NCI-H226 (cell line): ENCODE measurements around the gene TSPAN5.
A peak's percentile ranks its signal among the peaks of the same experiment; 100 is the strongest.
"Not testable (repeated sequence)": the region's sequence is repeated elsewhere in the genome, so short reads cannot be mapped to it uniquely, and the experiment has no call there.

ENCODE experiments used
- DNase-seq: peaks from one replicate; pipeline ENCODE4 v3.0.0-alpha.2; 2015

Gene TSPAN5

DNA sequence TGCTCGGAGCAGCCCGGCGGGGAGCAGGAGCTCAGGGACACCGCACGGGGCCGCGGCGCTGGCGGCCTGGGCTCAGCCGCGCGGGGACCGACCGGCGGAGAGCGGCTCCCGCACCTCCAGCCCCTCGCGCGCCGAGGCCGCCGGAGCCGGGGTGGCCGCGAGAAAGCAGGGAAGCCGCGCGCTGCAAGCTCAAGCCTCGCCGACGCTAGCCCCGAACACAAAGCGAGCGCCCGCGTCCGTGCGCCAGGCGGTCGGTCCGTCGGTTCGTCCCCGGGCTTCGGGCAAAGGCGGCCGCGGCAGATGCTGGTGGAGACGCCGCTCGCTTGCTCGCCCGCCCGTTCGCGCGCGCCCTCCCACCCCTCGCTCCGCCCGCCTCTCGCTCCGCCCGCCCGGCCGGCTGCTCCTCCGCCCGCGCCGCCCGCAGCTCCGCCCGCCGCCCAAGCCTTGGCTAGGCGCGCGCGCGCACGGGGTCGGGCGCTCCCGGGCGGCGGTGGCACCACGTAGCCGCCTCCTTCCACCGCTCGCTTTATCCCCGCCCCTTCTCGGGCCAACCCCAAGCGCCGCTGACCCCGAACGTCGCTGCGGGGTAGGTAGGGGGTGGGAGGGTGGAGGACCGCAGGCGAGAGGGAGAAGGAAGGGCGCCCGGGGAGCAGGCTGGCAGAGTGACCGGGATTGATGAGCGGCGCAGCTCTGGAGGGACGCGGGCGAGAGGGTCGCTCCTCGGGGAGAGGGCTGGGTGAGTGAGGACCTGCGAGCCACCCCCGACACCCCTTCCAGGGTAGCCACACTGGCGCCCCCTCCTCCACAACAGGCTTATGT lies at the start of gene TSPAN5:
Gene TSPAN5 (minus strand): TSS at position 325 of the 819 bp plus-strand sequence.
- DNase-seq = peak; percentile 57

DNA sequence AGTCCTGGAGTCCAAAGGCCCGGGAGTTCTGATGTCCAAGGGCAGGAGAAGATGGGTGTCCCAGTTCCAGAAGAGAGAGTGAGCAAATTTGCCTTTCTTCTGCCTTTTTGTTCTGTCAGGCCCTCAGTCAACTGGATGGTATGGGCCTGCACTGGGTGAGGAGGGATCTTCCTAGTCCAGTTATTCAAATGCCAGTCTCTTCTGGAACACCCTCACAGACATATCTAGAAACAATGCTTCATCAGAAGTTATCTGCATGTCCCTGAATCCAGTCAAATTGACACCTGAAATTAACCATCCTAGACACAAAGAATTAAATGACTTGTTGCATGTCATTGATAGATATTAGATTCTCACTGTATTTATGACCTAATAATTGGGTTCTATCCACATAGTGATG lies 48.5 kb upstream of the TSPAN5 start:
- DNase-seq = no peak

DNA sequence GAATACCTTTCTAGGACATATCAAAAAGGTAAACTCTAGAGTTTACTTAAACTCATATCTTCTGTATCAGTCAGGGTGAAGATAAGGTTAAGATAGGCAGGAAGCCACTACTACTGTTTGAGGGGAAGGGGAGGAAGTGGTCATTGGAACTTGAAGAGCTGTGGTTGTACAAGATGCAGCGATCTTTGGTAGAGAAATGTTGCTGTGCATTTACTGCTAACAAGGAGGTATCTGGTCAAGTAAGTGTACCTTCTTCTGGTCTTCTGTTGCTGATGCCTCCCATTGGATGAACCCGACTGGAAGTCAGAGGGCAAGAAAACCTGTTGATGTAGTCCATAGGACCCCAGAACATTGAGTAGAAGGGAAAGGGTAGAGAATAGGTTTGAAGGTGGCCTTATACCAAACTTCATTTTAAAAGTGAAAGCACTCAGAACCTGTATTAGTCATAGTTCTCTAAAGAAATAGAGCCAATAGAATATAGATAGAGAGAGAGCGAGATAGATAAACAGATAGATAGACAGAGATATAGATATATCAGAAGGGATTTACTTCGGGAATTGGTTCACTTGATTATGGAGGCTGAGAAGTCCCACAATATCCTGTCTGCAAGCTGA lies 47.9 kb upstream of the TSPAN5 start:
- DNase-seq = no peak

DNA sequence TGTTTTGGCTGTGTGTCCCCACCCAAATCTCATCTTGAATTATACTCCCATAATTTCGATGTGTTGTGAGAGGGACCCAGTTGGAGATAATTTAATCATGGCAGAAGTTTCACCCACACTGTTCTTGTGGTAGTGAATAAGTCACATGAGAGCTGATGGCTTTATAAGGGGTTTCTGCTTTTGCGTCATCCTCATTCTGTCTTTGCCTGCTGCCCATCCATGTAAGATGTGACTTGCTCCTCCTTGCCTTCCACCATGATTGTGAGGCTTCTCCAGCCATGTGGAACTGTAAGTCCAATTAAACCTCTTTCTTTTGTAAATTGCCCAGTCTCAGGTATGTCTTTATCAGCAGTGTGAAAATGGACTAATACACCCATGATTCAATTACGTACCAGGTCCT lies 47.2 kb upstream of the TSPAN5 start:
- not testable (repeated sequence) for DNase-seq

DNA sequence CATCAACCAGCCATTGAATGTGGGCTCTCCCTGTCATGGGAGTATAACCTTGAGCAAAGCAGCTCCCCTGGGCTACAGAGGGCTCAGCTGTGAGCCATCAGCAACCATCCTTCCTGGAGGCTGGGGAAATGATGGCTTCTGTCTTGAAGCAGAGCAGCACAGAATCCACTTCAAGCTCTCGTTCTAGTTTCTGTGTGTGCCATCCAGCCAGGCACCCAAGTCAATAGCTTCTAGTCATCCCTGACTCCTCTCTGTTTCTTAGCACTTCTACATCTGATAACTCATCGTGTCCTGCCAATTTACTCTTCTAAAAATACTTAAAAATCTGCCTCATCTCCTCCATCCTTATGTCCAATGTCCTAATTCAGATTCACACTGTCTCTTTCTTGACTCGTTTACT lies 42.2 kb upstream of the TSPAN5 start:
- DNase-seq = no peak

DNA sequence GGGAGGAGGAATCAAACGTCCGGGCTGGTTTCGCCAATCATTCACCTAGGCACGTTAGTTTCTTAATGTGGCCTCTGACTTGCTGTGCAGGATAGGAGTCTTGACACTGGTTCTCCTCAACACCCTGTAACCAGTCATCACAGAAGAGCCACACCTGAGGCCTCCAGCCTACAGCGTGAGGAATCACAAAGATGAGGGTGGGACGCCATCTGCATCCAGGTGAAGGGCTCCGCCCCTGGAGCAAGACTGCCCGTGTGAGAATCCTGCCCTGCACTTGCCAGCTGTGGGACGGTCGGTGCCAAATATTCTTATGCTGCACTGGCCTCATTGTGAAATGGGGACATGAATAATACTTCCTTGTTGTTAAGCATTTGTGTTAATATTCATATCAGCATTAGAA lies 35.7 kb upstream of the TSPAN5 start:
- DNase-seq = no peak

DNA sequence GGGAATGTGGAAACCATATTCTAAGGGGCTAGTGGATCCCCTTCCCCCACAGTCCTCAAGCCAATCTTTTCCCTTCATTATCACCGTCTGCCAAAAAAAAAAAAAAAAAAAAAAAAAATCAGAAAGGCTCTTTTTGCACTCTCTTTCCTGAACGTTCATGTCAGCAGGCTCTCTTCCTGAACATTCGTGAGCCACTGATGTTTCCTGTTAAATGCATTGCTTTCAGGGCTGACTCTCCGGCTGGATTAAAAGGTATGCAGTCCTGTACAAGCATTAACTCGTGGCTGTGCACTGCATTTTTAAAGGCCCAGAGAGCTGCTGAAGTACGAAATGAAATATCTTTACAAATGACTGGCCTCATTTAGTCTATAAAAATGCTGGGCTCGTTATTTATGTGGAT lies 34.0 kb upstream of the TSPAN5 start:
- no peak for DNase-seq

DNA sequence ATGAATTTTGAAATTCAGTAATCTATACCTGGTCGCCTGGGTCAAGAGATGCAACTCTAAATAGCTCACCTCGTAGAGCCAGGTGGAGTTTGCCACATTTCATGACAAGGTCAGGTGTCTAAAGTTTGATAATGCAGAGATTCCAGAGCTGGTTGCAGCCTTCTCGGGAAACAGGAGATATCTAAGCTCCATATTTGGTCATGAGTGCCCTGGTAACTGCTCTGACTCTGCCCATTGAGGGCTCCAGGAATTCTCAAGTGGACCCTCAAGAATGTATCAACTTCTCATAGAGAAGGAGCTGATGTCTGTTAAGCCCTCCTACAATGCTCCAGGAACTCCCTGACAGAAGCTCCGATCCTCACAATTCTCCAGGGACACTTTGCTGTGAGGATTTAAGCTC lies 33.2 kb upstream of the TSPAN5 start:
- no peak for DNase-seq

DNA sequence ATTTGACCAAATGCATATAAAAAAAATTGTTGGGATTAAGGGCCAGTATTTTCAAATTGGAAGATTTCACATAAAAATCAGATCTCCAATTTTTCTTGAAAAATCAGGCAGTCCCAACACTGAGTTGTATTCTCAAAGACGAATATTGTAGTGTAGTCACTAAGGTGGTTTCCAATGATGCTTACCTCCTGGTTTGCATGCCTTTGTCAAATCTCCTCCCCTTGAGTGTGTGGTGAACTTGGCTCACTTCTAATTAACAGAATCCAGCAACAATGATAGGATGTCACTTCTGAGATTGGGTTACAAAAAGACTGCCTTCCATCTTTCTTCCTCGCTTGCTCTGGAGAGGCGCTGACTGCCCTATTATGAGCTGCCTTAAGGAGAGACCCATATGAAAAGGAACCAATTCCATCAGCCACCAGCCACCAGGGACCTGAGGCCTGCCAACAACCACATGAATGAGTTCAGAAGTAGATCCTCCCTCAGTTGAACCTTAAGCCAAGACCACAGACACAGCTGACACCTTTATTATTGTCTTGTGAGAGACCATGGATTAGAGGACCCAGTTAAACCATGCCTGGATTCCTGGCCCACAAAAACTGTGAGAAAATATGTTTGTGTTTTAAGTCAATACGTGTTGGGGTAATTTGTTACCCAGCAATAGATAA lies 31.2 kb upstream of the TSPAN5 start:
- no peak for DNase-seq

DNA sequence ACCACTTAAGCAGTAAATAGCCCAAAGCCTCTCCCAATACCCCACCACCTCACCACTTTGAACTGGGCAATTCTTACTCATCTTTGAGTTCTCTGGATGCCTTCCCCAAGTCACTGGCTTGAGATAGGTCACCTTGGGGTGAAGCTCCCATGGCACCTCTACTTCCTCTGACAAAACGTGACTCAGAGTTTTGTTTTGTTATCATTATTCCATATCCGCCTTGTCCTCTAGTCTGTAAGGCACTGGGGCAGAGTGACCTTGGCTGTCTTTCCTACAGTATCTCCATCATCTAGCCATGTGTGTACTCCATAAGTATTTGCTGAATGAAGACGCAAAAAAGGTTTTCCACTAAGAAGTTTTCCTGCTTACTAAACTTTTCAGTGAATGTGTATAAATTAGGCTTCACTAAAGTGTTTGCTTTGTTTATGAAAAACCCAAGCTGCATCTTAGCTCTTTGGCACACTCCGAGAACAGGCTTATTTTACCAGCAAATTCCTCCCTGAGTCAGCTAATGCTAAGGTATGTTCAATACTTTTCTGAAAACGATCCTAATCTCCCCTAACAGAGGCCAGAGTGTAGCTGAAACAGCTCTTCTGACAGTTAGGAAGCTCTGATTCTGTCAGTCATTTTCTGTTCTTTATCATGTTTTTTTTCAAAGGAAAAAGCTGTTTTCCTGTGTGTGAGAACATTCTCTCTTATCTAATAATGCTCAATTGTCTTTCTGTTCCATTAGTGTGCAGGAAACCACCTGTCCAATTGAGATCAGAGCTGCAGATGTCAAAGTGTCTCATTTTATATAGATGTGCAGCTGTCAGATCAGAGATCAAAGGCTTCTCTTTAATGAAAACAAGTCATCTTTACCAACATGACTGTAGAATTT lies 30.2 kb upstream of the TSPAN5 start:
- peak; percentile 34 for DNase-seq

DNA sequence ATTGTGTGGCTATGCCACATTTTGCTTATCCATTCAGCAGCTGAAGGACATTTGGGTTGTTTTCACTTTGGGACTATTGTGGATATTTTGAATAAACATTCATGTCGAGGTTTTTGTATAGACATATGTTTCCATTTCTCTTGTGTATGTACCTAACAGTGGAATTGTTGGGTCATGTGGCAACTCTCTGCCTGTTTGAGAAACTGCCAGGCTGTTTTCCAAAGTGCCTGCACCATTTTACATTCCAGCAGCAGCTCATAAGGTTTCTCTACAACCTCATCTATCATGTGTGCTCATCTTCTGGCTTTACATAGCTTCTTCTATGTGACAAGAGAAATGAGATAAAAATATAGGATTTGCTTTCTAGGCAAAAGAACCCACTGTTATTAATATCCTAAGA lies 29.5 kb upstream of the TSPAN5 start:
- DNase-seq = no peak

DNA sequence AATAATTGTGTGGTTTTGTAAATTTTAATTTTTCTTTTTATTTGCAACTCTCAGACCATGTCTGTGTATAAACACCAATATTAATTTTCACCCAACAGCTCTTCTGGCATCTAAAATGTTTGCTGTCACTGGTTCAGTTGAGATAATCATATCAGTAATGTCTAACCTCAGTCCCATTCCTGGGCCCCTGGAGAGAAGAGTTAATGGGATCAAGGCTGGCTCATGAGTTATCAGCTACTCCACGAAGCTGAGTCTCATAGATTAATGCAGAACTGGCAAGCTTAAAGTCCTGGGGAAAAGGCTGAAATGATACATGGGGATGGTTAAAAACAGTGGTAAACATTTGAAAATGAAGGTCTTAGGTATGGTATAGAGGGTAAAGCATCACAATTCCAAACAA lies 28.4 kb upstream of the TSPAN5 start:
- no peak for DNase-seq

DNA sequence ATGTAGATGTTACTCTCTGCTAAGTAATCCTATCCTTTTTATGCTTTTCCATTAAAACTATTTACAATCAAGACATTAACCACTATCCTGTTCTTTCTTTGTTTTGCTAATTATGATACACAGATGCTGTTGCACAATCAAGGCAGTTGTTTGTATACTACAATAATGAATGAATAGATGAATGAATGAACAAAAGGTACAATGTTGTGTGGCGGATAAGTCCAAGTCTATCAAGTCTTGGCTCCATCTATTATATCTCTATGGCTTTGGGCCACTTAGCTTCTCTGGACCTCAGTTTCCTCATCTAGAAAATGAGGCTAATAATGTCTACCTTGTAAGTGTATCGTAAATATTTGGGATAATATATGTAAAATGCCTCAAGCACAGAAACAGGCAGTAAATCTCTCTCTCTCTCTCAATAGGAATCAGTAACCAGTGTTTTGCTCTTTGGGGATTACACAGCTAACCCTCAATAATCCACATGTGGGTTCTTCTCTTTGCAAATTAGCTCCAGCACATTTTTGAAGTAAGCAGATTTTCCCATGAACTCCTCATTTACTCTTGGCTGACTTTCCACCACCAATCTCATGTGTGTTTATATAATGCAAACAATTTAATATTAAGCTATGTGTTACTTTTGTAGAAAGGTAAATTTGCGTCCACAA lies 27.8 kb upstream of the TSPAN5 start:
- DNase-seq = no peak

DNA sequence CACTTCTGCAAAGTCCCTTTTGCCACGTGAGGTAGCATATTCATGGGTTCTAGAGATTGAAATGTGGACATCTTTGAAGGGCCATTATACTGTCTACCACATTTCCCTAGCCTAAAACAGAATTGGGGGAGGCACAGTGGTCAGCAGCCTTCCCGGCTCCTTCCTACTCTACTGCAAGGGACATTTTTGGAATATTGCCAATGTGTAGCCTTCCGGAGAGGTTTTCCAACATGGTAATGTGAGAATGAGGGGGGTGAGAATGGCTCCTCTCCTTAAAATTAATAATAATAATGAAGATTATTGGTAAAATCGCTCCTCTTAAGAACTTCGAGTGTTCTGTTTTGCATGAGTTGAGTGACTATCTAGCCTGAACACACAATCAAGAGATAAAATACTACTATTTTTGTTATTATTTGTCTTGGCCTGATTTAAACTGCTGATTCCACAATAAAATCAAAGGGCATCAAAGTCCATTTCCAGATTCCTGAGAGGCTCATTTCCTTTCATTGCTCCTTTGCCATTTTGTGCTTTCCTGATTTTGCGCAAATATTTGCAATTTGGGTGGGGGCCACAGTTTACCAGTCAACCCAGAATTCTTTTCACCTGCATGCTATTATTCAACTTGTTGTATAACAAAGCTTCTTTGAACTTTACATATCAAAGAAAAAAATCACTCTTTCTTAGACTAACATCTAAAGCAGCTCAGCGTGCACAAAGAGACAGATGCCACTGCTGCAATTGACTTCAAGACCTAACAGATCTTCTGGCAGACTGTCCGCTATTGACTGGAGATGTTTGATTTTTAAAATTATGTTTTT lies 27.0 kb upstream of the TSPAN5 start:
- no peak for DNase-seq

DNA sequence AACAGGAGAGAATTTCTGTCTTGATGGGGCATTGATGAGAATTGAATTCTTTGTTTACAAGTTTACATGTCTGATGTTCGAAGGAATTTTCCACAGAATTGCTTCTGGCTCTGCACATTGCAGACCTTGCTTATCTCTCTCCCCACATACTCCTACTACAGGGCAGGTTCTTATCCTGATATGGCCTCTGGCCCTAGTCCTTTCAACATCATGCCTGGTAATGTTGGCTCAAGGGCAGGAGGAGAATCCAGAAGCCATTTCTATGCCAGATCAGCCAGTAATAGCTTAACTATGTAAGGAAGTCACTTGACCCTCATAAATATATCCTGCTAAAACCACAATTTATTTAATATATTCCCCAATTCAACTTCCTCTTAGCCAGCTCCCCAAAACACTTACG lies 24.3 kb upstream of the TSPAN5 start:
- peak; percentile 90 for DNase-seq

DNA sequence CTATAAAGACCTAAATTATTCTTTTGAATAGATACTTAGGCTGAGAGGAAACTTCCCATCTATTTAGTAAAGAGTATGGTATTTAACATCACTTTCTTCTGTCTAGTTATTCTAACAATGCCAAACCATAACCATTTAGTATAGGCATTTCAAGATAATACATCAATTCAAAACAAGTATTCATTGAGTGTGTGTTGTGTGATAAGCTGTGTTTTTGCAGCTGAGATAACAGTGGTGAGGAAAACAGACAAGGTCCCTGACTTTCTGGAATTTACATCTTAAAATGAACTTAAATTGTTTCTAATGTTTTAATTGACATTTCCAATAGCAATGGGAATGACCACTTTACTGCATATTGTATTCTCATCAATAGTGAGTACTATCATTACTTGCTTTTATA lies 22.4 kb upstream of the TSPAN5 start:
- no peak for DNase-seq

DNA sequence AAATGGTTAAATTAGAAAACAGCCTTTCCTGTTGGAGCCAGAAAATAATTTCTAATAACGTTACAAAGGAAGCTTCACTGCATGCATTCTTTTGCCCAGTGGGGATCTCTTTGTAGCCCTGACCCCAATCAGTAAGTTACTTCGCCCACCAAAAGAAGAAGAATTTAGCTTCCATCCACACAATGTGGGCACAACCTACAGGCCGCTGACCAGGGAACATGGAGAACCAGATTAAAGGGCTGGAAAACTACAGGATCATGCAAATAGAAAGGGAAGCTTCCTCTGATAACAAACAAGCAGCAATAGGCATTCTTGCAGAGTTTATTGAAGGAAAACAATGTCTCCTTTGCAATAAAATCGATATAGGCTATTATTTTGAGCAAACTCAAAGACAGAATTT lies 21.3 kb upstream of the TSPAN5 start:
- DNase-seq = no peak

DNA sequence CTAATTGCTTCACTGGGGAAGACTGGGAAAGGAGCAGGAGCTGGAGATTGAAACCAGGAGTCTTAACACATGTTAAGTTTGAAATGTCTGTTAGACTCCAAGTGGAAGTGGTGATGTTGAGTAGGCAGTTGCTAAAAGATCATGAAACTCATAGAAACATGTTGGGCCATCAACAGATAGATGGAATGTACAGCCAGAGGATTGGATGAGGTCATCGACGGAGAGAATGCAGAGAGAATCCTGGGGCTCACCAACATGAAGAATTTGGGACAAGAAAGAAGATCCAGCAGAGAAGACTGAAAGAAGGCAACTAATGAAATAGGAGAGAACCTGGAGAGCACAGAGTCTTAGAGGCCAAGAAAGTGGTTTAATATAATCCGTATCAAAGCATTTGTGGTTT lies 19.4 kb upstream of the TSPAN5 start:
- no peak for DNase-seq

DNA sequence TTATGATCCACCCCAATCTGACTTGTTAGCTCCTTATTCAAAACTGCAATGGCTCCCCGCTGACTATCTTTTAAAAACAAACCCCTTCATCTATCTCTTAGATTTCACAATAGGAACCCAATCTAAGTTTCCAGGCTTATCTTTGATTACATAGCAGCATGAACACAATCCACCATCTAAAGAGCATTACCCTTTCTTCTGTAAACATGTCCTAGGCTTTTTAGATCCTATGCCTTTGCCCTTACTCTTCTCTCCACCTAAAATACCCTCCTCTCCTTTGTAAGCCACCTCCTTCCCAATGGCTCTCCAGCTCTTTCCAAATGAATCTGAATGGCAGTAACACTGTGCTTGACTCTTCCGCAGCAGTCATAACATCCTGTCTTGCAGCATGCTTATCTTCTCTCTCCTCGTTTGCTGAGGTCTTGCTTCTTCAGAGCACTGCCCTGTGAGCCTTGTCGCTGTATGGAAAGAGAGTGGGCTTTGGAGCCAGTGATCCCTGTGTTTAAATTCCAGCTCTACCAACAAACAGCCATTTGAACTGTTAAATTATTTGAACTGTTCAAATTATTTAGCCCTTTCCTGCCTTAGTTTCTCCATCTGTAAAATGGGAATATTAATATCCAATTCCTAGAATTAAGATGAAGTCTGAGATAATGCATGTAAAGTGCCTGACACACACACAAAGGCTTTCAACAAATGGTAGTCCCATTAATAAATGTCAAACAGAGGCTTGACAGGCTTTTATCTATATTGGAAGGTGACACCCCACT lies 16.2 kb upstream of the TSPAN5 start:
- DNase-seq = no peak

DNA sequence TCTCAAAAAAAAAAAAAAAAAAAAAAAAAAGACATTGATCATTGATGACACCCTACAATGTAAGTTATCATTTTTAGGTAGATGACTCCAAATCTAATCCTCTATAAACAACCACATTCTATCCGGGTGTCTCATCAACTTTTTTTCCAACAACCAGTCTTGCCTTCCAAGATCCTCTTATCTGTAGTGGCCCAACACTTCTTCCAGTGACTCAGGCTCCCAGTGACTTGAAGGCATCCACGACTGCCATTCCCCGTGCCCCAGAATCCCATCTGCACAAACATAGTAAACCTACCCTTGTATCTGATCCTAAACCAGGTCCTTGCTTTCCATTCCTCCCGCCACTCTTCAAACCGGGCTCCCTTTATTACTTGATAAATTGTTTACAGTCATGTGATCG lies 15.6 kb upstream of the TSPAN5 start:
- peak; percentile 34 for DNase-seq

DNA sequence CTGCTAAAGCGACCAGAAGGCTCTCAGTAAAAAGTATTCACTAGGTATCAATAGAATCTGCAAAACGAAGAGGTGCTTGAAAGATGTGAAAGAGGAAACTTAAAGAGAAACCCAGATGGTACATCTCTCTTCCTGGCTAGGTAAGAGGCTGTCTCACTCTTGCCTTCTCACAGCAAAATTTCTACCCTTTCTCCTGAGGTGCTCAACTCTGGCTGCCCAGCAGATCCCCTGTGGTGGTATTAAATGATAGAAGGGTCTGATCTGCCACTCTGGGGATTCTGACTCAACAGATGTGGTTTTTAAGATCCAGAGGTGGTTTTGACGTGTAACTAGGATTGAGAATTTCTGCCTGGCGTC lies 14.9 kb upstream of the TSPAN5 start:
- DNase-seq = no peak
